Measurements from ENCODE around the gene NAALADL2.

NAALADL2 gene

DNA sequence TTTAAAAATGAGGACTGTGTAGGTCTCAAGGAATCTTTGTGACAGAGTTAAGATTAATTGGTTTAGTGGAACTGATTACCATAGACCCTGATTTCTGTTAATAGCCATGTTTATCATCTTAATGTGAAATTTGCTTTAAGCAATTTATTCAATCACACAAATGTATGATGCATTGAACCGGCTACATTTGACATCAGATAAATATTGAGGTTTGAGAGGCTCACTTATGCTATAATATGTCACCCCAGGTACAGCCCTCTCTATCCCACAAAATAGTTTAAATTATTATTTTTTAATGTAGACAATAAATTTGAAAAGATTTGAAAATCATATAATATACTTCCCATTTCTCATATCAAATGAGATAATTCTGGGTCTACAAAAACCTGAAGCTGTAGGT lies 413.3 kb downstream of the NAALADL2 start:
- no peak for DNase-seq

DNA sequence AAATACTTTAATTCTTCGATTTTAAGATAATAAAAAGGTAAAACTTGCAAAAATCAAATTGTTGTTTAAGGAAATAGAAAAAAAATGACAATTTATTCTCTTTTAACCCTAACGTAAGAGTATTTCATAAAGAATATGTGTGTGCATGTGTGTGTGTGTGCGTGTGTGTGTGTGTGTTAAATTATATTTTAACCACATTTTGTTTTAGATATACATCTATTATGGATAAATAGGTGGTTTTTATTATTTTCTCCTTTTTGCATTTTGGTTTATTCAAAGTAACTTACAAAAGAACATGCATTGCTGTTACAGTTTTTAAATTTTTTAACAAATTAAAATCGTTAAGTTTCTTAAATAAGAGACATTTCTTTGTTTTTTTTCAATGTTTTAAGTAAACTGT lies 414.4 kb downstream of the NAALADL2 start:
- no peak for DNase-seq

DNA sequence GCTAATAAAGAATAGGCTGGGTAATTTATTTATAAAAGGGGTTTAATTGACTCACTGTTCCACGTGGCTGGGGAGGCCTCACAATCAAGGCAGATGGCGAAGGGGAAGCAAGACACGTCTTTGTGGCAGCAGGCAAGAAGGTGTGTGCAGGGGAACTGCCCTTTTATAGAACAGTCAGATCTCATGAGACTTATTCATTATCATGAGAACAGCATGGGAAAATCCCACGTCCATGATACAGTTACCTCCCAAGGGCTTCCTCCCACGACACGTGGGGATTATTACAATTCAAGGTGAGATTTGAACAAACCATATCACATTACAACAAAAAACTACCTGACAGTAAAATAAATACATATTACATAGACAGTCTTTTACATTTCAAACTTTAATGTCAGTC lies 414.9 kb downstream of the NAALADL2 start:
- DNase-seq, result no peak

DNA sequence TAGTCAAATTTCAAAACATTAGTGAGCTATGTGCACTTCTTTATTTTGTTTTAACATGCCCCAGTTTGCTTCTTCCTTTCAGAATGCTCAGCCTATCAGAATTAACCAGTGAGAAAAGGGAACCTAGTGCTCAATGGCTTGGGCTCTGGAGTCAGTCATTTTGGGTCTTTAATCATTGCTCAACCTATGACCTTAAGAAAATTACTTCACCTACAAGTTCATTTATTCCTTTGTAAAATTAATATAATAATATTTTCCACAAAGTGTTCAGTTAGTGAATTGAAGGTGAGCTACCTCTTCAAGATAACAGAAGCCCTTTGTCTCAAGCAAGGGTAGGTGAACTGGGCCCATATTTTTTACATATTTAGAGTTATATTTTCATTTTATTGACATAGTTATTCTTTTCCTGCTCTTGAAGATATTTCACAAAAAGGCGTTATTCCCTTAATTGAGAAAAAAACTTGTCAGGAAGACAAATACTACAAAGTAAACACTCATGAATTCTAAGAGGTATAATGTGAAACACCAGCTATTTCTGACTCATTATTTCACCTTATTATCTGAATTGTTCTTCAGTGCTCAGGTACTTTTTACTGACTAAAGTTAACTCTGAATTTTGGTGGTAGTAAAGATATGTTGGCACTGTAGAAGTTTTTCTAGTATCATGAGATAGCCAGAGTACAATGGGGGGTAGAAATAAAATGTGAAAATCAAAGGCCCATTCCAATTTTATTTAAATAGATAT lies 415.5 kb downstream of the NAALADL2 start:
- peak; percentile 54 for DNase-seq

DNA sequence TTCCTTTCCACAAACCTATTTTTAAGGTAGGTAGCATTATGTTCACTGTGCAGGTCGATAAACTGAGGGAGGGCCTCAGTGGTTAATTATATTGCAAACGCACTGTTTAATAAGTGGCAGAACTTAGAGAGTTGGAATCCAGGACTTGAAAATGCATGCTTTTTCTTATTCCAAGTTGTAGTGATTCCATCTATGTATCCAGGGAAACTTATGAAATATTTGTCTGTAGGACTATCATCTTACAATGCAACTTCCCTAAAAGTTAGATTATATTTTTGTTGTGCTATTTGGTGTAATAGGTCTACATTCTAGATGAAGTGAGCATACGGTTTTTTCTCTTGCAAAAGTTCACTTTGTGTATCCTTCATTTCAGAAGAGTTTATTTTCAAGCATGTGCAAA lies 419.5 kb downstream of the NAALADL2 start:
- no peak for DNase-seq

DNA sequence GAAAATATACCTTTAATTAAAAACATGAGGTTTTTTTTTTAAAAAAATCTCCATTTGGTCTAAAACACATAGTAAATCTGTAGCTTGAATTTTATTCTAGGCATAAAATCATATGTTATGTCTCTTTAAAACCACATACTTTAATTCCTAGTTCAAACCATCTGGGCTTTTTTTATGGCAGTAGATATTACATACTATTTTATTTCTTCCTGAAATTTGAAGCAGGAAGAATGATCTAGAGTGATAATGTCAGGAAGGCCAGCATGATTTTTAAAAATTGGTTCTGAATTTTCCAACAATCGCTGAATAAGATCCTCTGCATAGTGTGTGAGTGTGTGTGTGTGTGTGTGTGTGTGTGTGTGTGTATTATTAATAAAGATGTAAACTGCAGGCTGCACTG lies 420.3 kb downstream of the NAALADL2 start:
- no peak for DNase-seq

DNA sequence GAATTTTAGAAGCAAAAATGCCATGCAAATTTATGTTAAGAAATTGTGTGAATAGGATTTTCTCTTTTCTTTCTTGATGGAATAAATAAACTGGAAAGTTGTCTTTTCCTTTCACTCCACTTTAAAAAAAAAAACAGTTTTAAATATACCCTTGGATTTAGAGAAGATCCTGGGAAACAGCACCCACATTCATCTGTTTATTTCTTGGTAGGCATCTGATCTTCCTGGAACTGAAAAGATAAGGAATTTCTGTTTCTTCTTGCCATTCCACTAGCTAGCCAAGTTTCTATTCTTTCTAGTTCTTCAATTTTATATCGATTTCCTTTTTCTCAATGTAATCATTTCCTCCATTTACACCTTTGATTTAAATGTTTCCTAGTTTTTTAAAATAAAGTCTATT lies 420.8 kb downstream of the NAALADL2 start:
- no peak for DNase-seq

DNA sequence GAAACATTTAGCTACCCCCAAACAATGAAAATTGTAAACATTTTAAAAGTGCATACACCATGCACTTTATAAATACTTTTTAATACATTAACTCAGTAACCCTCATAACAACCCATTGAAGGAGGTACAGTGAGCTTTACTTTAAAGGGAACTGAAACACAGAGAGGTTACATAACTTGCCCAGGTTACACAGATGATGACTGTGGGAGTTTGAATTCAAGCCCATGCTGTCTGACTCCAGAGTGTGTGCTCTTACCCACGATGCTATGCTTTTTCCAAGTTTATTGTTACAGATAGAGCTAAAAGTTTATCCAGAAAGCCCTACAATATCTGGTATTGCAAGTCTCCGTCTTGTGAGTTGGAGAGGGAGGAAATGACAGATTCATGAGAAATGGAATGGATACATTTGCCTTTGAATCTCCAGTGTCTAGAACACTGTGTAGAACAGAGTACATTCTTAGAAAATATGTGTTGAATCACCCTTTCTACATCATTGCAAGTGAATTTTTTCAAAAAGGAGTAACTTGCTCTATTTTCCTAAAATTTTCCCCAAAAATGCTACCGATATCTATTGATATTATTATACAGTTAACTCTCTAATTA lies 428.3 kb downstream of the NAALADL2 start:
- DNase-seq, result no peak

DNA sequence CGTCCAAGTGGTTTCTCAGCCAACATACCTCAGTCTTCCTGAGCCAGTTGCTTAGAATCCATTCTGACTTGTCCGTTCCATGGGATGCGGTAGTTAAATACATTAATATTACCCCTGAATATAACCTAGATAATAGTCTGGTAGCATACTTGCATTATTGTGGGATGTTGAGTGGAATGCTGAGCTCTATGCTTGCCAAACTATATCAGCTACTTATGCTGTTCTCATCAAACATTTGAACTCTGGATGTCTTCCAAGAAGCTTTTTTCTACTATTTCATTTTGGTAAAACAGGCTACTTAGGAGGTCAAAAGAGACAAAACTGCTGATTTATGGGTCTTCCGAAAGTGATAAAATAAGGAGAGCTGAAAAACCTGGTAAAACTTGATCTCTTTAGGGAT lies 429.5 kb downstream of the NAALADL2 start:
- no peak for DNase-seq

DNA sequence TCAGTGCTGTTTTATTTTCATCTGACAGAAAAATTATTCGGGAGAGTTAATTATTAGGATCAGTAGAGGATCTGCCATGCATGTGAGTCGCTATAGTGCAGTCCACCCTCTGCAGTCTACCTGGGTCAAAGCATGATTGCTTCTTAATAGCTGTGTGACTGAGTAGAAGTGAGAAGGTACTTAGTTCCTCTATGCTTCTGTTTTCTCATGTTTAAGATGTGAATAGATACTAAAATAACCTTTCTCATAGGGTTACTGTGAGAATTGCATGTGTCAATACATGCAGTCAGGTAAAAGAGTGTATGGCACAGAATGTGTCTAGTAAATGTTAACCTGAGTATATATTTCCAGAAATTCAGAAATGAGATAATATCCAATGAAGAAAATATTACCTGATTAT lies 435.7 kb downstream of the NAALADL2 start:
- no peak for DNase-seq

DNA sequence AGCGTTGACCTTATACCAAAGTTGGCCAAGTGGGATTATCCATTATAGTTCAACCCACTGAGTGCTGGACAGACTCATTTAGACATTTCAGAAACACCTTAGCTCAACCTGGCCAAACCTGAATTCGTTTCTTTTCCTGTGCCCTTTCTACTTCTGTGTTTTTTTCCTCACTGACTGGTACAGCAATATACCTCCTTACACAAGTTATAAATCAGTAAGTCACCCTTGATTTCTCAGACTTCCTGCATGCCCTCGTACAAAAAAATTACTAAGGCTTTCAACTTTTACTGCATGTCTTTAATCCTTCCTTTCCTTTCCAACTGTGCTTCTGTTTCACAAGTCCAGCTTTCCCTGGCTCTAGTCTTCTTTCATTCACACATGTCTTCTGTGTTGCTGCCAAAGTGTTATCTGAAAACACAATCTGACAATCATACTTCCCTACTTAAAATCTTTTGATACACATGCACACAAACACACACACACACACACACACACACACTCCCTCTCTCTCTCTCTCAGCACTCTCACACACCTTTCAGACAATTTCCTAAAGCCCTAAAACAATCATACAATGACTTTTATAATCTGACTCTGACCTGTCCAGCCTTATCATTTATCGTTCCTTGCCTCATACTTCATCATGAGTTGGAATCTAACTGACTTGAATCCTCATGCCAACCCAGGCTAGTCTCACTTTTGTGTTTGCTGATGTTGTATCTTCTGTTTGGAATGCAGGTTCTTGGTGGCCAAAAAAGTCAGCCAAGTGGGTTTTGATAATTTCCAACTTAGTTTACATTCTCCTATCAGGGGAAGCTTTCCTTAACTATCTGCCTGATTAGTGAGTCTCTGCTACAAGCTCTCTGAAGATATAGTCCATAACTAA lies 436.4 kb downstream of the NAALADL2 start:
- DNase-seq, result no peak

DNA sequence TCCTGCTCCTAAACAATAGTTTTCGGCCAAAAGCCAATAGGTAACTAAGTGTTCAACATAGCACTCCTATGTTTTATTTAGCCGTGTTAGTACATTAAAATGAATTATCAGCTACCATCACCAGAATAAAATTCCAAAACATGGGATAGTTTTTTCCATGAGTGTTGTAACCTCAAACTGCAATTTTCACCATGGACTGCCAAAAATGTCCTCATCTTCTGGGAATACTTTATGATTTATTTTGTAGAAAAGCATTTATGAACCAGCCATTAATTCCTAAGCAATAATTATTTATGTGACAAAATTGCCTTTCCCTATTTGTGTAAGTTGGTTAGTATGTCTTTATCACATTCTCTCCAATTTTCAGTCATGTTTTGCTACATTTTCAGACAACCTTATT lies 438.1 kb downstream of the NAALADL2 start:
- no peak for DNase-seq

DNA sequence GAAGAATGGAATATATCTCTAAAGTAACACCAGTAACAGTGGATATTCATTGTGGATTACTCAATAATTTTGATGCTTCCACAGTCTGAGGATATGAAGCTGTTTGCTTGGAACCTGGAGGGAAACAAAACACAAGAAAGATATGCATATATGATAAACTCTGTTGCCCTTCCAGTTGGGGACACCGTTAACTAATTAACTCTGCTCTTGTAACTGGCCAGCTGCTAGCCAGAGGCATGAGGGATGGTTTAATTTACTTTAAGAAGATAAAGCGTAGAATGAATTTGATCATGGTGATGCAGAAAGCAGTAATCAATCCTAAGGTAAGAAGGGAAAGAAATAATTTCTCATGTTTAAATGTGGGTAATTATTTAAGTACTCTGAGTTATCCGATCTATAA lies 442.6 kb downstream of the NAALADL2 start:
- DNase-seq, result no peak

DNA sequence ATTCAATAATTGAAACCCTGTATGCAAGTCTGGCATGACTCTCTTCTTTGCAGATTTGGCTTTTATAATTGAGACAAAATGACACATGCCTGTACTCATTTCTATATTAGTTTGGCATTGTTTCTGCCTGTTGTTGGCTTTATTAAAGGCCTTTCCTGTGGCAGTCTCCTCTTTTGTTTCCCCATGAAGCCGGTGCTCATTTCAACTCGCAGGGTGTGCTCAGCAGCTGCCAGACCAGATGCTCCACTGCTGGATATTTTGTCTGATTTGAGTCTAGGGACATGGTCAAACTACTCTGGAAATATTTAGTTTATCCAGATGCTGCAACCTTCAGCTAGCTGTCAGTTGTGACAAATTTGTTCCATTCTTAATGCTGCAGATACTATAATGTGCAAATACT lies 445.3 kb downstream of the NAALADL2 start:
- peak; percentile 46 for DNase-seq

DNA sequence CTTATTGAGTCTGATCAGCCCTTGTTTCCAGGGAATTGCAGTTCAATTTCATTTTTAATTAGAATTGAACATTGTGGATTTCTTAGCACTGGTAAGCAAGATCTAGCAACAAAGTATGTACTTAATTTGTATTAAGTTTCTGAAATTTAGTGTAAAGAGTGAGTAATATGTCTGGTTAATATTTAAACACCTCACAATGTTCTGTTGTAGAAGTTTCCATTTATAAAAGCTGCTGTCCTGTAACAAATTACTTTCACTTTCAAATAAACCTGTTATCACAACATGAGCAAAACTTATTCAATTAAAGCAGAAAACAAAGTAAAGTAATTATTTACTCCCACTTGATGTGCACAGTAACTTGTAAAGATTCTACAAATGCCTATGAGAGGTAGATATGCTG lies 448.5 kb downstream of the NAALADL2 start:
- no peak for DNase-seq

DNA sequence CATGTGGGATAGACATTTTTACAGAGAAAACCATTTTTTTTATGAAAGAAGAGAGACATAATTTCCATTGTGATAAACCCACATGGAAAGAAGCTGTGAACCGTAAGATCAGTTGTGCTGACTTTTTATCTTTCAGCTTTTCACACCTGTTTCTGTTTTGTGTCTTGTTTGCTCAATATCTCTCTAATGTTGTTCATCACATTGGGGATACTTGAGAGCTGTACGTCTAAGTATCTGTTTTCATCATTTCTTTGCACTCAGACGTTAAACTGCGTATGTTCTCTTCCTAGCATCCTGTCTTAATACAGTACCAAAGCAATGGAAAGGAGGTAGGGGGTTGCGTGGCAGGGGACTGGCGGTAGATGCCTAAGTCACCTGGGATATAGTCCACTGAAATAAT lies 449.0 kb downstream of the NAALADL2 start:
- no peak for DNase-seq

DNA sequence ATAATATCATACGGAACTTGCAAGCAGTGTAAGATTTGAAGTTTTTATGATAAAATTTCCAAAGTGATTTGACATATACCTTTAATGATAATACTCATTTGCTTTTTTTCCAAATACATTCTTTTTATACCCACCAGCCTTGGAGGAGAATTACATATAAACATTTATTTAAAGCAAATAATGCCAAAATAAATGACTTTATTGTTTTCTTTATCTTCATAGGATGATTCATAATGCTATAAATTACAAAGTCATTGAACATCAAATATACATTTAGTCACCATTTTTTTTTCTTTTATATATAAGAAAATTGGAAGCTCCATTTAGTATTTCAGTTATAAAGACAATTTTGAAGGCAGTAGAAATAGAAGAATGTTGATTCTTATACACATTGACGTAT lies 450.9 kb downstream of the NAALADL2 start:
- no peak for DNase-seq

DNA sequence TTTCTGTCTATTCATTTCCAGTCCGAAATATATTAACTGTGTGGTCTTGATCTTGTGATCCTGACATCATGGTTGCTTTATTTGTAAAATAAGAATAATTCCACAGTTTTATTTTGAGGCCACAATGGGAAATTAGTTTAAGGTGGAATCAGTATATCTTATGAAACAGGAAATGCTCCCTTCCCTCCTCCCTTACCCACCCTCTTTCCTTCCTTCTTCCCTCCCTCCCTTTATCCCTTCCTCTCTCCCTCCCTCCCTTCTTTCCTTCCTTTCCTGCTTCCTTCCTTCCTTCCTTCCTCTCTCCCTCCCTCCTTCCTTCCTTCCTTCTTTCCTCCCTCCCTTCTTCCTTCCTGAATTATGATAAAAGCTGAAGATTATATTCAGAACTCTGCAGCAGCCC lies 452.3 kb downstream of the NAALADL2 start:
- DNase-seq, result no peak

DNA sequence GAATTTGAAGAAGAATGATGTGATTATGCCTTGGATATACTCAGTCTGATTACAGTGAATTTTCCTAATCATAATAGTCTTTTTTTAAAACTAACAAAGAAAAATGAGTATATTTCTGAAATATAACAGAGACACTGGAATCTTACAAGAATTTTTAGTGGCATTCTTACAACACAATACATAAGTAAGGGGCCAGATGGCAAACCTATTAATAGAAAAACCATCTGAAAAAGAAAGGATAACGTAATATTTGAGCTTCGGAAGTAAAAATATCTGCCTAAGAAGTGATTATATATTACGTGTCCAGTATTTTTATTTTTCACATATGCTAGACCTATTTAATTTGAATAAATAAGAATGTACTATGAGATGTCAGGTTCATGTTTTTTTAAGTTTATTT lies 452.8 kb downstream of the NAALADL2 start:
- no peak for DNase-seq

DNA sequence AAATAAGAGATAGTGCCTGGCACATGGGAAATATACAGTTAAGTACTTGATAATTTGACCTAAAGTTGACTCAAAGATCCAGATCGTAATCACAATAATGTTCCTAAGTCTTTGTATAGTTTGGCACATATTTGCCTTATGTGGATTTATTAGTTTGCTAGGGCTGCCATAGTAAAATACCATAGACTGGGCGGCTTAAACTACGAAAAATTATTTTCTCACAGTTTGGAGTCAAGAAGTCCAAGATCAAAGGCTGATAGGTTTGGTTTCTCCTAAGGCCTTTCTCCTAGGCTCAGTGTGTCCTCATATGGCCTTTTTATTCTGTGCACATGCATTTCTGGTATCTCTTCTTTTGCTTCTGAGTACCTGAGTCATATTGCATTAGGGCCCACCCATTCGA lies 453.7 kb downstream of the NAALADL2 start:
- no peak for DNase-seq

DNA sequence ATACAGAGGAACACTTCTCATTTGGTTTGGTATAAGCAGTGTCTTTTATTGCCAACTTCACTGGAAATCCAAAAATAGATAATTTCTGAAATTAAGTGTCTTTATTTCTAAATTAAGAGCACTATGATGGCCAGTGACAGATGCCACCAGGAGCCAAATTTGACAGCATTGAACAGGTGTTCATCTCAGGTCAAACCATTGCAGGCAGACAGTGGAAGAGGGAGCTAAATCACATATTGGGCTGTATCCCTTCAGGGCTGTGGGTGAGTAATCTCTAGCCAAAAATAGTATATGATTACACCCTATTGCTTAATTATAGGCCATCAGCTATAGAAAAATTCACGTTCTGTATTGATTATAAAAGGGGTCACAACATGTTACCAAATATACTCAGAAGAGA lies 457.7 kb downstream of the NAALADL2 start:
- no peak for DNase-seq

DNA sequence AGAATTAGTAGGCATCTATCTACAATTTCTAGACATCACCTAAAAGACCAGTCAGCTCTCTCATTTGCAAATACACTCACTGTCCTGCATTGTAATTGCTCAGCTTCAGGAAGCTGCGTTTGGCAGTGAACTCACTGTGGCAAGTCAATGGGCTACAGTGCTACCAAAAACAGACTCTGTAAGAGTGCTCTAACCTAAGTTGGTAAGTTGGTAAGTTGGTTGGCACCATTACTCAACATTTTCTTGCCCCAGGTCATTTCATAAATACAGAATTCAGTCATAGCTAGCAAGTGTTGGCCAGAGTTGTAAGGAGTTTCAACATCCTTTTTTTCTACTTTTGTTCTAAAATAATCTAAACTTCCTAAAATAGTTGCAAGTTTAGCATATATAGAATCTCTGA lies 466.3 kb downstream of the NAALADL2 start:
- DNase-seq, result no peak

DNA sequence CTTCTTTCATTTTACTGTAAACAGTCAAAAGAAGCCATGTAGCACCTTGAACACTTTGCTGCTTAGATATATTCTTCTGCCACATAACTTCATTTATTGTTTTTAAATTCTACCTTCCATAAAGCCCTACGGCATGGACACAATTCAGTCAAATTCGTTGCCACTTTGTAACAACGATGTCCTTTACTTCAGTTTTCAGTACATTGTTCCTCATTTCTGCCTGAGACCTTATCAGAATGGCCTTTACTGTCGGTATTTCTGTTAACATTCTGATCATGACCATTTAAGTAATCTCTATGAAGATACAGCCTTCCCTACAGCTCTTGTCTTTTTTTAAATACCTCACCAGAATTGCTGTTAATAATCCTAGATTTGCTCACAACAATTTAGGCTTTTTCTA lies 466.9 kb downstream of the NAALADL2 start:
- no peak for DNase-seq

DNA sequence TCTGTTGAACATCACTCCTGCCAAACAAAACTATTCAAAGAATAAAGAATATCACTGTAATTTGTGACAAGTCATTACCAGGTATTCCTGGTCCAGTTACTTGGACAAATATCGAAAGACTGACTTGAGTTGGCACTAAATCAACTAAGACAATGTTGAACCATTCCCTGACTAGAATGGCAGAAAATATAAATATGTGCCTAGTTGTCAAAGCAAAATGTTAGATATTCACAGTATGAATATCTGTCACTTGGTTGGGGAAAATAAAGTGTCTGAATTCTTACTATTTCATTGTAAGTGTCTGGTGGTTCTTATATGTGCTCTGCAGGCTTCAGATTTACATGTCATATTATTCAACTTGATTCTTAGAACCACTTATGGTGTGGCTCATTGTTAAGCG lies 470.2 kb downstream of the NAALADL2 start:
- DNase-seq, result peak; percentile 23
